GM18507 (cell line): ENCODE data around the gene NUDCD2.
A peak's percentile ranks its signal among the peaks of the same experiment; 100 is the strongest.
"Not testable (repeated sequence)": the region's sequence is repeated elsewhere in the genome, so short reads cannot be mapped to it uniquely, and the experiment has no call there.

Source experiments
- DNase-seq: peaks from one replicate; pipeline ENCODE4 v3.0.0; 2011; ENCODE audit warnings: low read depth; ENCODE audit not compliant: insufficient read length; ENCODE audit errors: extremely low spot score
- FAIRE-seq: peaks from 2 replicates; lab custom pipeline; 2011; peaks lifted over from hg19 to GRCh38; lab: Jason Lieb, UNC

The NUDCD2 gene

GRCh38 chr5:163437011-163437308 lies 22.9 kb downstream of the NUDCD2 start:
- FAIRE-seq: no peak
- no peak for DNase-seq

GRCh38 chr5:163436515-163436914 lies 23.4 kb downstream of the NUDCD2 start:
- FAIRE-seq (no peak), DNase-seq (no peak)

GRCh38 chr5:163434401-163434866 lies 25.5 kb downstream of the NUDCD2 start:
- no peak for FAIRE-seq

GRCh38 chr5:163433271-163433670 lies 26.6 kb downstream of the NUDCD2 start:
- DNase-seq: no peak
- FAIRE-seq: no peak

More at GRCh38 chr5:163434401-163434866, 25.5 kb downstream of the NUDCD2 start:
- no peak for DNase-seq

GRCh38 chr5:163432544-163432943 lies 27.4 kb downstream of the NUDCD2 start:
- no peak for DNase-seq
- no peak for FAIRE-seq

- not testable (repeated sequence) for DNase-seq, FAIRE-seq
These were observed 33.8 kb downstream of the NUDCD2 start for GRCh38 chr5:163426128-163426527.

- FAIRE-seq (no peak), DNase-seq (no peak)
These were observed 35.1 kb downstream of the NUDCD2 start for GRCh38 chr5:163424836-163425235.

GRCh38 chr5:163415673-163416072 lies 44.2 kb downstream of the NUDCD2 start:
- DNase-seq, FAIRE-seq: not testable (repeated sequence)

- DNase-seq: no peak
- FAIRE-seq: no peak
These were observed 49.4 kb downstream of the NUDCD2 start for GRCh38 chr5:163410505-163410904.

- no peak for DNase-seq
- no peak for FAIRE-seq
These were observed 50.5 kb downstream of the NUDCD2 start for GRCh38 chr5:163409384-163409783.

- DNase-seq (no peak), FAIRE-seq (peak; percentile 80)
These were observed 51.5 kb downstream of the NUDCD2 start for GRCh38 chr5:163408311-163408923.

GRCh38 chr5:163407034-163407655 lies 52.8 kb downstream of the NUDCD2 start:
- FAIRE-seq: peak; percentile 59
- DNase-seq: no peak

- no peak for DNase-seq
- FAIRE-seq: no peak
These were observed 55.3 kb downstream of the NUDCD2 start for GRCh38 chr5:163404364-163405173.

GRCh38 chr5:163402007-163402406 lies 57.9 kb downstream of the NUDCD2 start:
- no peak for DNase-seq
- FAIRE-seq: no peak

- no peak for DNase-seq
These were observed 58.6 kb downstream of the NUDCD2 start for GRCh38 chr5:163401271-163401670.

GRCh38 chr5:163399923-163400322 lies 60.0 kb downstream of the NUDCD2 start:
- FAIRE-seq (no peak), DNase-seq (no peak)

More at GRCh38 chr5:163401271-163401670, 58.6 kb downstream of the NUDCD2 start:
- no peak for FAIRE-seq

- DNase-seq (no peak), FAIRE-seq (no peak)
These were observed 62.5 kb downstream of the NUDCD2 start for GRCh38 chr5:163397354-163397753.

- FAIRE-seq, DNase-seq: not testable (repeated sequence)
These were observed 63.0 kb downstream of the NUDCD2 start for GRCh38 chr5:163396818-163397340.
